MM.1S (cell line): ENCODE data around the gene TREX2.

Experiments used
- DNase-seq: peaks from one replicate; pipeline ENCODE4 v3.0.0-alpha.2; 2015
- H2AFZ ChIP-seq: fragments of 300-600 bp; sonication (generic); 2 replicates; pipeline ENCODE4 v1.6.0; 2016; ENCODE audit warnings: antibody characterized with exemption, low read length
- H3F3A ChIP-seq: fragments of 300-600 bp; sonication (generic); 2 replicates; pipeline ENCODE4 v1.6.1; 2016; ENCODE audit warnings: mild to moderate bottlenecking, antibody characterized with exemption, low read length, moderate library complexity, mixed read lengths; ENCODE audit not compliant: insufficient read depth
- H3K27ac ChIP-seq: fragments of 300-600 bp; sonication (generic); 2 replicates; pipeline ENCODE4 v1.5.1; 2016; ENCODE audit warnings: mild to moderate bottlenecking, low read length
- H3K27me3 ChIP-seq: fragments of 300-600 bp; sonication (generic); replicated peaks from 2 replicates; pipeline ENCODE4 v1.6.0; 2016; ENCODE audit warnings: low read length; ENCODE audit not compliant: insufficient read depth
- H3K36me3 ChIP-seq: fragments of 300-600 bp; sonication (generic); replicated peaks from 2 replicates; pipeline ENCODE4 v1.6.1; 2016; ENCODE audit warnings: mild to moderate bottlenecking, low read length, mixed read lengths; ENCODE audit not compliant: insufficient read depth
- H3K4me1 ChIP-seq: fragments of 300-600 bp; sonication (generic); 2 replicates; pipeline ENCODE4 v1.6.1; 2016; ENCODE audit warnings: low read length, mixed read lengths
- H3K4me2 ChIP-seq: fragments of 300-600 bp; sonication (generic); 2 replicates; pipeline ENCODE4 v1.6.0; 2016; ENCODE audit warnings: low read depth, low read length
- H3K4me3 ChIP-seq: fragments of 300-600 bp; sonication (generic); 2 replicates; pipeline ENCODE4 v1.5.1; 2016; ENCODE audit warnings: low read length, mixed read lengths
- H3K79me2 ChIP-seq: fragments of 300-600 bp; sonication (generic); 2 replicates; pipeline ENCODE4 v1.6.1; 2016; ENCODE audit warnings: mixed run types, low read length, mixed read lengths
- H3K9ac ChIP-seq: fragments of 300-600 bp; sonication (generic); 2 replicates; pipeline ENCODE4 v1.6.1; 2016; ENCODE audit warnings: low read length, mixed read lengths
- H3K9me2 ChIP-seq: fragments of 300-600 bp; sonication (generic); replicated peaks from 2 replicates; pipeline ENCODE4 v1.6.1; 2016; ENCODE audit warnings: mild to moderate bottlenecking, low read length, mixed read lengths; ENCODE audit not compliant: insufficient read depth
- H3K9me3 ChIP-seq: fragments of 300-600 bp; sonication (generic); replicated peaks from 2 replicates; pipeline ENCODE4 v1.6.1; 2016; ENCODE audit warnings: mild to moderate bottlenecking, low read length, mixed read lengths; ENCODE audit not compliant: insufficient read depth
- H4K20me1 ChIP-seq: fragments of 300-600 bp; sonication (generic); 2 replicates; pipeline ENCODE4 v1.6.1; 2016; ENCODE audit warnings: mild to moderate bottlenecking, low read length, moderate library complexity, mixed read lengths; ENCODE audit not compliant: insufficient read depth
- CTCF ChIP-seq: fragments of 300-600 bp; sonication (generic); IDR thresholded peaks from 2 replicates; pipeline ENCODE4 v1.5.1; 2016; ENCODE audit warnings: antibody characterized with exemption, low read length, mixed read lengths
- EZH2 ChIP-seq: fragments of 300-600 bp; sonication (generic); optimal IDR thresholded peaks from 2 replicates; pipeline ENCODE3; 2017; ENCODE audit warnings: low read depth, mild to moderate bottlenecking, antibody characterized with exemption, low read length, mixed read lengths
- EZH2phosphoT487 ChIP-seq: fragments of 300-600 bp; sonication (generic); IDR thresholded peaks from 2 replicates; pipeline ENCODE4 v1.6.1; 2018; ENCODE audit warnings: antibody characterized with exemption, low read length

TREX2 gene

DNA sequence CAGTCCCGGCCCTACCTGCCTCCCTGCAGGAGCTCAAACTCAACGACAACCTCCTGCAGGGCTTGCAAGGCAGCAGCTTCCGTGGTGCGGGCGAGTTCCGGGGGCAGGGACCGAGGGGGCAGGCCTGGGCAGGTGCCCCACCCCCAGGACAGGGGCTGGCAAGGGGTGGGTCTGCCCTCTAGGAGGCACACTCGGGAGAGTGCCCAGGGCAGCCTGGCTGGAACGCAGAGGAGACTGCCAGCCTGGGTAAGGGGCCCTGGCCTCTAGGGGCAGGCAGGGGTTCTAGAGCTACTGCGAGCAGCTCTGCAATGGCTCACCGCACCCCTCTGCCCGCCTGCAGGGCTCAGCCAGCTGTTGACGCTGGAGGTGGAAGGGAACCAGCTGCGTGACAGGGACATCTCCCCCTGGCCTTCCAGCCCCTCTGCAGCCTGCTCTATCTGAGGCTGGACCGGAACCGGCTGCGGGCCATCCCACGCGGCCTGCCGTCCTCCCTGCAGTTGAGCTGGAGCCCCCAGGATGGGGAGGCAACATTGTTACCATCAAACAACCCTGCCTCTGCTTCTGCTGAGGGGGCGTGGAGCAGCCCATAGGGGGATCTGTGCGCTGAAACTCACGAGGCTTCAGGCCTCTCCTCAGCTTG, 36.6 kb upstream of the TREX2 start:
- Histone ChIP-seq H3K4me2 (no peak overlapping the region), H3K27me3 (peaks cover 53% of the 10 kb centered on the region), H3K27ac (no peak overlapping the region), H3F3A (no peaks in the 10 kb centered on the region), H2AFZ (no peak overlapping the region), H3K9ac (no peak overlapping the region), H3K4me1 (no peaks in the 10 kb centered on the region), H3K79me2 (no peaks in the 10 kb centered on the region), H4K20me1 (no peaks in the 10 kb centered on the region), H3K9me2 (no peaks in the 10 kb centered on the region), H3K4me3 (no peak overlapping the region), H3K9me3 (no peaks in the 10 kb centered on the region), H3K36me3 (no peaks in the 10 kb centered on the region)
- no peak for DNase-seq
- TF ChIP-seq EZH2: no peak
- no peak for TF ChIP-seq EZH2phosphoT487
- TF ChIP-seq CTCF: no peak

DNA sequence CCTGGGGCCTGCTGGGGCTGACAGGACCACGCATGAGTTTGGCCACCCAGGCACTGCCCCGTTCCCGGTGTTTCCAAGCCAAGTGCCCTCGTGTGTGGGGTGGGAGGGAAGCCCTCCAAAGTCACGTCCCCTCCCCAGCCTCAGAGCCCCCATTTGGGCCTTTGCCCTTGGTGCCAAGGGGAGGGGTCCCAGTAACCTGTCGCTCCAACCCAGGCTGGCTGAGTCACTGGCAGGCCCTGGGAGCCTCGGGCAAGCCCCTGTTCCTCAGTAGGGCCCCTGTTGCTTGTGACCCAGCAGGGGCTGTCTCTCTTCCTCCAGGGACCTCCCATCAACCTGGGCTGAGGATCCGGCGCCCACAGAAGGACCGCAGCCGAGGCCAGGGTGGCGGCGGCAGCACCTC, 35.2 kb upstream of the TREX2 start:
- TF ChIP-seq EZH2phosphoT487: no peak
- no peak for TF ChIP-seq CTCF
- TF ChIP-seq EZH2: no peak
- Histone ChIP-seq H3K9me3 (no peaks in the 10 kb centered on the region), H3K4me1 (no peaks in the 10 kb centered on the region), H3K27ac (no peak overlapping the region), H3K4me3 (no peak overlapping the region), H3K36me3 (no peaks in the 10 kb centered on the region), H3K9me2 (no peaks in the 10 kb centered on the region), H2AFZ (no peak overlapping the region), H4K20me1 (no peaks in the 10 kb centered on the region), H3K9ac (no peak overlapping the region), H3K79me2 (no peaks in the 10 kb centered on the region), H3F3A (no peaks in the 10 kb centered on the region), H3K4me2 (no peak overlapping the region), H3K27me3 (peaks cover 46% of the 10 kb centered on the region)
- no peak for DNase-seq

GRCh38 chrX:153478746-153479145, 32.9 kb upstream of the TREX2 start:
- no peak overlapping the region for H3K4me2 ChIP-seq
- peaks cover 35% of the 10 kb centered on the region for H3K27me3 ChIP-seq
- no peaks in the 10 kb centered on the region for H3K36me3 ChIP-seq
- H3K9me2 ChIP-seq: no peaks in the 10 kb centered on the region
- no peak for TF ChIP-seq EZH2phosphoT487
- no peak for TF ChIP-seq EZH2
- no peak for TF ChIP-seq CTCF
- no peaks in the 10 kb centered on the region for H3F3A ChIP-seq
- H3K4me1 ChIP-seq: no peaks in the 10 kb centered on the region
- no peak overlapping the region for H3K4me3 ChIP-seq
- no peaks in the 10 kb centered on the region for H4K20me1 ChIP-seq
- no peak overlapping the region for H3K9ac ChIP-seq
- no peaks in the 10 kb centered on the region for H3K79me2 ChIP-seq
- H3K27ac ChIP-seq: no peak overlapping the region
- DNase-seq: no peak
- H2AFZ ChIP-seq: no peak overlapping the region
- H3K9me3 ChIP-seq: no peaks in the 10 kb centered on the region
